HEK293 (cell line): Measurements from ENCODE around the gene CXADR.

Experiments used
- GLI2 ChIP-seq: fragments of 450-650 bp; formaldehyde crosslinking; IDR thresholded peaks from 2 replicates; pipeline ENCODE4; 2017; ENCODE audit warnings: missing biosample characterization, missing genetic modification characterization, low read depth, borderline replicate concordance
- INSM2 ChIP-seq: fragments of 450-650 bp; formaldehyde crosslinking; IDR thresholded peaks from 2 replicates; pipeline ENCODE4 v1.5.1; 2016; ENCODE audit warnings: missing biosample characterization, missing genetic modification characterization
- OVOL3 ChIP-seq: fragments of 450-650 bp; formaldehyde crosslinking; IDR thresholded peaks from 2 replicates; pipeline ENCODE4 v1.5.1; 2016; ENCODE audit warnings: missing biosample characterization, missing genetic modification characterization
- SP2 ChIP-seq: fragments of 450-650 bp; formaldehyde crosslinking; IDR thresholded peaks from 2 replicates; pipeline ENCODE4 v1.5.1; 2016; ENCODE audit warnings: missing biosample characterization, missing genetic modification characterization
- TCF7L2 ChIP-seq: IDR thresholded peaks from 2 replicates; pipeline ENCODE4 v1.6.1; 2011; ENCODE audit warnings: low read depth, mild to moderate bottlenecking, inconsistent platforms, low read length, moderate library complexity, borderline replicate concordance
- YY1 ChIP-seq: fragments of 450-650 bp; formaldehyde crosslinking; IDR thresholded peaks from 2 replicates; pipeline ENCODE4 v1.5.1; 2018; ENCODE audit warnings: missing biosample characterization, missing genetic modification characterization
- ZBTB17 ChIP-seq: fragments of 450-650 bp; formaldehyde crosslinking; IDR thresholded peaks from 2 replicates; pipeline ENCODE4 v1.5.1; 2016; ENCODE audit warnings: missing biosample characterization, missing genetic modification characterization
- ZBTB48 ChIP-seq: fragments of 450-650 bp; formaldehyde crosslinking; IDR thresholded peaks from 2 replicates; pipeline ENCODE4 v1.5.1; 2016; ENCODE audit warnings: missing biosample characterization, missing genetic modification characterization
- ZEB2 ChIP-seq: fragments of 450-650 bp; formaldehyde crosslinking; IDR thresholded peaks from 2 replicates; pipeline ENCODE4 v1.5.1; 2016; ENCODE audit warnings: missing biosample characterization, missing genetic modification characterization
- ZNF133 ChIP-seq: fragments of 450-650 bp; formaldehyde crosslinking; IDR thresholded peaks from 2 replicates; pipeline ENCODE4 v1.5.1; 2016; ENCODE audit warnings: missing biosample characterization, missing genetic modification characterization
- ZNF175 ChIP-seq: fragments of 450-650 bp; formaldehyde crosslinking; IDR thresholded peaks from 2 replicates; pipeline ENCODE4 v1.5.1; 2016; ENCODE audit warnings: missing biosample characterization, missing genetic modification characterization
- ZNF18 ChIP-seq: fragments of 450-650 bp; formaldehyde crosslinking; IDR thresholded peaks from 2 replicates; pipeline ENCODE4 v1.5.1; 2016; ENCODE audit warnings: missing biosample characterization, missing genetic modification characterization
- ZNF2 ChIP-seq: fragments of 450-650 bp; formaldehyde crosslinking; IDR thresholded peaks from 2 replicates; pipeline ENCODE4 v1.5.1; 2016; ENCODE audit warnings: missing biosample characterization, missing genetic modification characterization
- ZNF248 ChIP-seq: fragments of 450-650 bp; formaldehyde crosslinking; IDR thresholded peaks from 2 replicates; pipeline ENCODE4 v1.5.1; 2017; ENCODE audit warnings: missing biosample characterization, missing genetic modification characterization
- ZNF335 ChIP-seq: fragments of 450-650 bp; formaldehyde crosslinking; conservative IDR thresholded peaks from 2 replicates; pipeline ENCODE4 v1.5.1; 2016; ENCODE audit warnings: missing biosample characterization, missing genetic modification characterization
- ZNF350 ChIP-seq: fragments of 450-650 bp; formaldehyde crosslinking; IDR thresholded peaks from 2 replicates; pipeline ENCODE4 v1.5.0; 2017; ENCODE audit warnings: missing biosample characterization, mild to moderate bottlenecking, missing genetic modification characterization
- ZNF404 ChIP-seq: fragments of 450-650 bp; formaldehyde crosslinking; IDR thresholded peaks from 2 replicates; pipeline ENCODE4 v1.5.1; 2017; ENCODE audit warnings: missing biosample characterization, missing genetic modification characterization
- ZNF416 ChIP-seq: fragments of 450-650 bp; formaldehyde crosslinking; IDR thresholded peaks from 2 replicates; pipeline ENCODE4 v1.5.1; 2016; ENCODE audit warnings: missing biosample characterization, missing genetic modification characterization
- ZNF433 ChIP-seq: fragments of 450-650 bp; formaldehyde crosslinking; IDR thresholded peaks from 2 replicates; pipeline ENCODE4 v1.5.1; 2016; ENCODE audit warnings: missing biosample characterization, missing genetic modification characterization, low read depth
- ZNF621 ChIP-seq: fragments of 450-650 bp; formaldehyde crosslinking; IDR thresholded peaks from 2 replicates; pipeline ENCODE4 v1.5.1; 2017; ENCODE audit warnings: missing biosample characterization, missing genetic modification characterization
- ZNF626 ChIP-seq: fragments of 450-650 bp; sonication (Bioruptor Pico); formaldehyde crosslinking; IDR thresholded peaks from 2 replicates; pipeline ENCODE4 v1.5.1; 2018; ENCODE audit warnings: missing biosample characterization, missing genetic modification characterization, inconsistent platforms
- TF ChIP-seq, protein P1 (sequence below): fragments of 450-650 bp; formaldehyde crosslinking; IDR thresholded peaks from 2 replicates; pipeline ENCODE4 v1.5.1; 2016; ENCODE audit warnings: missing biosample characterization, missing genetic modification characterization
- TF ChIP-seq, protein P2 (sequence below): fragments of 450-650 bp; formaldehyde crosslinking; IDR thresholded peaks from 2 replicates; pipeline ENCODE4 v1.5.1; 2016; ENCODE audit warnings: missing biosample characterization, missing genetic modification characterization
- TF ChIP-seq, protein P3 (sequence below): fragments of 450-650 bp; formaldehyde crosslinking; IDR thresholded peaks from 2 replicates; pipeline ENCODE4 v1.5.1; 2017; ENCODE audit warnings: missing biosample characterization, missing genetic modification characterization
- TF ChIP-seq, protein P4 (sequence below): fragments of 450-650 bp; IDR thresholded peaks from 2 replicates; pipeline ENCODE4 v1.5.1; 2018; ENCODE audit warnings: missing biosample characterization, missing genetic modification characterization
- TF ChIP-seq, protein P5 (sequence below): fragments of 450-650 bp; formaldehyde crosslinking; IDR thresholded peaks from 2 replicates; pipeline ENCODE4 v1.5.1; 2017; ENCODE audit warnings: missing biosample characterization, missing genetic modification characterization

CXADR gene

GRCh38 chr21:17501107-17502006, 11.5 kb upstream of the CXADR start (continued):
- TF ChIP-seq, protein P1, sequence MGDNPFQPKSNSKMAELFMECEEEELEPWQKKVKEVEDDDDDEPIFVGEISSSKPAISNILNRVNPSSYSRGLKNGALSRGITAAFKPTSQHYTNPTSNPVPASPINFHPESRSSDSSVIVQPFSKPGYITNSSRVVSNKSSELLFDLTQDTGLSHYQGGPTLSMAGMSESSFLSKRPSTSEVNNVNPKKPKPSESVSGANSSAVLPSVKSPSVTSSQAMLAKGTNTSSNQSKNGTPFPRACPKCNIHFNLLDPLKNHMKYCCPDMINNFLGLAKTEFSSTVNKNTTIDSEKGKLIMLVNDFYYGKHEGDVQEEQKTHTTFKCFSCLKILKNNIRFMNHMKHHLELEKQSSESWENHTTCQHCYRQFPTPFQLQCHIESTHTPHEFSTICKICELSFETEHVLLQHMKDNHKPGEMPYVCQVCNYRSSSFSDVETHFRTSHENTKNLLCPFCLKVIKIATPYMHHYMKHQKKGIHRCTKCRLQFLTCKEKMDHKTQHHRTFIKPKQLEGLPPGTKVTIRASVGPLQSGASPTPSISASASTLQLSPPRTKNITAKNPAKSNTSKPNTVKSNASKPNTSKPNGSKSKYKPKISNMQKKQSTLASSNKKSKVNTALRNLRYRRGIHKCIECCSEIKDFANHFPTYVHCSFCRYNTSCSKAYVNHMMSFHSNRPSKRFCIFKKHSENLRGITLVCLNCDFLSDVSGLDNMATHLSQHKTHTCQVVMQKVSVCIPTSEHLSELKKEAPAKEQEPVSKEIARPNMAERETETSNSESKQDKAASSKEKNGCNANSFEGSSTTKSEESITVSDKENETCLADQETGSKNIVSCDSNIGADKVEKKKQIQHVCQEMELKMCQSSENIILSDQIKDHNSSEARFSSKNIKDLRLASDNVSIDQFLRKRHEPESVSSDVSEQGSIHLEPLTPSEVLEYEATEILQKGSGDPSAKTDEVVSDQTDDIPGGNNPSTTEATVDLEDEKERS (tag by site-specific recombination) = no peak
- TF ChIP-seq ZNF335 (tag by site-specific recombination) (no peak), ZNF2 (tag by site-specific recombination) (no peak), SP2 (0 out of 2 replicates have a peak, but pooled peaks have one; percentile 12), ZNF404 (tag by site-specific recombination) (no peak), OVOL3 (tag by site-specific recombination) (no peak), GLI2 (tag by site-specific recombination) (no peak), INSM2 (no peak), ZNF18 (tag by site-specific recombination) (0 out of 2 replicates have a peak, but pooled peaks have one; percentile 13), ZNF621 (tag by site-specific recombination) (no peak), YY1 (no peak), ZEB2 (tag by site-specific recombination) (peak; percentile 75), ZNF433 (tag by site-specific recombination) (no peak), TCF7L2 (peak; percentile 100), ZNF175 (tag by site-specific recombination) (no peak), ZNF350 (no peak), ZNF133 (tag by site-specific recombination) (no peak), ZNF626 (peak; percentile 66; the same call in 1 of the 2 replicates), ZBTB48 (tag by site-specific recombination) (no peak), ZNF248 (tag by site-specific recombination) (no peak), ZBTB17 (tag by site-specific recombination) (no peak), ZNF416 (tag by site-specific recombination) (no peak)
- TF ChIP-seq, protein P2, sequence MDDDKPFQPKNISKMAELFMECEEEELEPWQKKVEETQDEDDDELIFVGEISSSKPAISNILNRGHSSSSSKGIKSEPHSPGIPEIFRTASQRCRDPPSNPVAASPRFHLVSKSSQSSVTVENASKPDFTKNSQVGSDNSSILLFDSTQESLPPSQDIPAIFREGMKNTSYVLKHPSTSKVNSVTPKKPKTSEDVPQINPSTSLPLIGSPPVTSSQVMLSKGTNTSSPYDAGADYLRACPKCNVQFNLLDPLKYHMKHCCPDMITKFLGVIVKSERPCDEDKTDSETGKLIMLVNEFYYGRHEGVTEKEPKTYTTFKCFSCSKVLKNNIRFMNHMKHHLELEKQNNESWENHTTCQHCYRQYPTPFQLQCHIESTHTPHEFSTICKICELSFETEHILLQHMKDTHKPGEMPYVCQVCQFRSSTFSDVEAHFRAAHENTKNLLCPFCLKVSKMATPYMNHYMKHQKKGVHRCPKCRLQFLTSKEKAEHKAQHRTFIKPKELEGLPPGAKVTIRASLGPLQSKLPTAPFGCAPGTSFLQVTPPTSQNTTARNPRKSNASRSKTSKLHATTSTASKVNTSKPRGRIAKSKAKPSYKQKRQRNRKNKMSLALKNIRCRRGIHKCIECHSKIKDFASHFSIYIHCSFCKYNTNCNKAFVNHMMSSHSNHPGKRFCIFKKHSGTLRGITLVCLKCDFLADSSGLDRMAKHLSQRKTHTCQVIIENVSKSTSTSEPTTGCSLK = no peak
- TF ChIP-seq, protein P3, sequence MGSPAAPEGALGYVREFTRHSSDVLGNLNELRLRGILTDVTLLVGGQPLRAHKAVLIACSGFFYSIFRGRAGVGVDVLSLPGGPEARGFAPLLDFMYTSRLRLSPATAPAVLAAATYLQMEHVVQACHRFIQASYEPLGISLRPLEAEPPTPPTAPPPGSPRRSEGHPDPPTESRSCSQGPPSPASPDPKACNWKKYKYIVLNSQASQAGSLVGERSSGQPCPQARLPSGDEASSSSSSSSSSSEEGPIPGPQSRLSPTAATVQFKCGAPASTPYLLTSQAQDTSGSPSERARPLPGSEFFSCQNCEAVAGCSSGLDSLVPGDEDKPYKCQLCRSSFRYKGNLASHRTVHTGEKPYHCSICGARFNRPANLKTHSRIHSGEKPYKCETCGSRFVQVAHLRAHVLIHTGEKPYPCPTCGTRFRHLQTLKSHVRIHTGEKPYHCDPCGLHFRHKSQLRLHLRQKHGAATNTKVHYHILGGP (tag by site-specific recombination) = peak; percentile 84
- TF ChIP-seq, protein P4, sequence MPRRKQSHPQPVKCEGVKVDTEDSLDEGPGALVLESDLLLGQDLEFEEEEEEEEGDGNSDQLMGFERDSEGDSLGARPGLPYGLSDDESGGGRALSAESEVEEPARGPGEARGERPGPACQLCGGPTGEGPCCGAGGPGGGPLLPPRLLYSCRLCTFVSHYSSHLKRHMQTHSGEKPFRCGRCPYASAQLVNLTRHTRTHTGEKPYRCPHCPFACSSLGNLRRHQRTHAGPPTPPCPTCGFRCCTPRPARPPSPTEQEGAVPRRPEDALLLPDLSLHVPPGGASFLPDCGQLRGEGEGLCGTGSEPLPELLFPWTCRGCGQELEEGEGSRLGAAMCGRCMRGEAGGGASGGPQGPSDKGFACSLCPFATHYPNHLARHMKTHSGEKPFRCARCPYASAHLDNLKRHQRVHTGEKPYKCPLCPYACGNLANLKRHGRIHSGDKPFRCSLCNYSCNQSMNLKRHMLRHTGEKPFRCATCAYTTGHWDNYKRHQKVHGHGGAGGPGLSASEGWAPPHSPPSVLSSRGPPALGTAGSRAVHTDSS (tag by site-specific recombination) = no peak
- TF ChIP-seq, protein P5, sequence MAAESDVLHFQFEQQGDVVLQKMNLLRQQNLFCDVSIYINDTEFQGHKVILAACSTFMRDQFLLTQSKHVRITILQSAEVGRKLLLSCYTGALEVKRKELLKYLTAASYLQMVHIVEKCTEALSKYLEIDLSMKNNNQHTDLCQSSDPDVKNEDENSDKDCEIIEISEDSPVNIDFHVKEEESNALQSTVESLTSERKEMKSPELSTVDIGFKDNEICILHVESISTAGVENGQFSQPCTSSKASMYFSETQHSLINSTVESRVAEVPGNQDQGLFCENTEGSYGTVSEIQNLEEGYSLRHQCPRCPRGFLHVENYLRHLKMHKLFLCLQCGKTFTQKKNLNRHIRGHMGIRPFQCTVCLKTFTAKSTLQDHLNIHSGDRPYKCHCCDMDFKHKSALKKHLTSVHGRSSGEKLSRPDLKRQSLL = no peak; the same call in 1 of the 2 replicates
